Measurements from ENCODE around the gene TIMP2.
"Not testable (repeated sequence)": the region's sequence is repeated elsewhere in the genome, so short reads cannot be mapped to it uniquely, and the experiment has no call there.

- not testable (repeated sequence) for TF ChIP-seq POLR2A, CTCF (IDR thresholded peaks at IDR 0.05)
Observed at GRCh38 chr17:78911543-78911942, 13.6 kb downstream of the TIMP2 start.

All from heart left ventricle (tissue), 13 donors.